Measurements from ENCODE around the gene HNRNPDL. TPM values are rescaled to one million over a fixed set of nuclear protein-coding genes. Genes with fewer than 3 reads are reported as not detected.

HNRNPDL gene
- polyA plus RNA-seq, 1 donor from 2014 or later: 1,146 TPM

- Histone ChIP-seq H4K20me1 (ENCODE audit: insufficient read depth) (peaks cover 40% of the 10 kb centered on the region), H3K9ac (ENCODE audit: low read length) (no peak overlapping the region), H2AFZ (ENCODE audit: low read depth, low read length) (no peak overlapping the region), H3F3A (ENCODE audit: insufficient read depth, low read length, poor library complexity, severe bottlenecking) (peaks cover 3% of the 10 kb centered on the region), H3K27me3 (ENCODE audit: insufficient read depth, low read depth, low read length) (no peaks in the 10 kb centered on the region), H3K9me2 (ENCODE audit: insufficient read depth, low read length) (no peaks in the 10 kb centered on the region), H3K27ac (ENCODE audit: low read length) (no peak overlapping the region), H3K9me3 (ENCODE audit: low read length) (no peaks in the 10 kb centered on the region), H3K4me2 (ENCODE audit: low read length) (no peak overlapping the region), H3K4me3 (ENCODE audit: low read length) (no peak overlapping the region), H3K79me2 (replicated peaks; ENCODE audit: insufficient read depth, low read length) (peaks cover 40% of the 10 kb centered on the region), H3K36me3 (ENCODE audit: insufficient read depth, low read length) (peaks cover 35% of the 10 kb centered on the region)
- TF ChIP-seq EZH2 (IDR thresholded peaks at IDR 0.05; ENCODE audit: borderline replicate concordance, insufficient read depth, low read length, poor library complexity, severe bottlenecking): no peak
- no peak for TF ChIP-seq REST (IDR thresholded peaks at IDR 0.05; ENCODE audit: borderline replicate concordance)
- no peak for TF ChIP-seq SMC3 (conservative IDR thresholded peaks at IDR 0.05; ENCODE audit: poor library complexity)
- no peak for TF ChIP-seq CTCF (IDR thresholded peaks at IDR 0.05; ENCODE audit: poor library complexity, severe bottlenecking)
- TF ChIP-seq POLR2AphosphoS5 (IDR thresholded peaks at IDR 0.05): no peak
- TF ChIP-seq MXI1 (conservative IDR thresholded peaks at IDR 0.05; ENCODE audit: poor library complexity, severe bottlenecking): no peak
- TF ChIP-seq RAD21 (conservative IDR thresholded peaks at IDR 0.05): no peak
- TF ChIP-seq EP300 (conservative IDR thresholded peaks at IDR 0.05; ENCODE audit: poor library complexity, severe bottlenecking): no peak
- no peak for TF ChIP-seq TAF1 (IDR thresholded peaks at IDR 0.05; ENCODE audit: low read depth)
Observed at GRCh38 chr4:82422616-82423015, 7.6 kb downstream of the HNRNPDL start.

DNA sequence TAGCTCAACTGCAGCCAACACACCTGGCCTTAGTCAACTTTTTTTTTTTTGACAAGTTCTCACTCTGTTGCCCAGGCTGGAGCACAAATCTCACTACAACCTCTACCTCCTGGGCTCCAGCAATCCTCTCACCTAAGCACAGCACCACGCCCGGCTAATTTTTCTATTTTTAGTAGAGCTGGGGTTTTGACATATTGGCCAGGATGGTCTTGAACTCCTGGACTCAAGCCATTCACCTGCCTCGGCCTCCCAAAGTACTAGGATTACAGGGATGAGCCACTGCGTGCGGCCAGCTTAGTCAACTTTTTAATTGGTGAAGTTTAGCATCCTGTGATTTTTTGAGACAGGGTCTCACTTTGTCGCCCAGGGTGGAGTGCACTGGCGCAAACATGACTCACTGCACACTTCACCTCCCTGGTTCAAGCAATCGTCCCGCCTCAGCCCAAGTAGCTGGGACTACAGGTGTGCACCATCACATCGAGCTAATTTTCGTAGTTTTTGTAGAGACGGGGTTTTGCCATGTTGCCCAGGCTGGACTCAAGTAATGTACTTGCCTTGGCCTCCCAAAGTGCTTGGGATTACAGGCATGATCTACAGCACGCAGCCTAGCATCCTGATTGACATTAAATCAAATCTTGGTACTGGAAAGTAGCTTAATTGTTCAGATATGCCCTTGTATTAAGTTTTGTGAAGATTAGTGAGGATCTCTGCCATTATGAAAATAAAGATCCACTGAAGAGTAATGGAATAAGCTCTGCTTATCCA lies 8.3 kb downstream of the HNRNPDL start:
- H3K27ac ChIP-seq (ENCODE audit: low read length): no peak overlapping the region
- H3K79me2 ChIP-seq (replicated peaks; ENCODE audit: insufficient read depth, low read length): peaks cover 34% of the 10 kb centered on the region
- no peak for TF ChIP-seq RAD21 (conservative IDR thresholded peaks at IDR 0.05)
- TF ChIP-seq TAF1 (IDR thresholded peaks at IDR 0.05; ENCODE audit: low read depth): no peak
- TF ChIP-seq MXI1 (conservative IDR thresholded peaks at IDR 0.05; ENCODE audit: poor library complexity, severe bottlenecking): no peak
- no peak for TF ChIP-seq POLR2AphosphoS5 (IDR thresholded peaks at IDR 0.05)
- TF ChIP-seq CTCF (IDR thresholded peaks at IDR 0.05; ENCODE audit: poor library complexity, severe bottlenecking): no peak
- no peak for TF ChIP-seq EP300 (conservative IDR thresholded peaks at IDR 0.05; ENCODE audit: poor library complexity, severe bottlenecking)
- TF ChIP-seq REST (IDR thresholded peaks at IDR 0.05; ENCODE audit: borderline replicate concordance): no peak
- no peak for TF ChIP-seq SMC3 (conservative IDR thresholded peaks at IDR 0.05; ENCODE audit: poor library complexity)
- no peak for TF ChIP-seq EZH2 (IDR thresholded peaks at IDR 0.05; ENCODE audit: borderline replicate concordance, insufficient read depth, low read length, poor library complexity, severe bottlenecking)

More for the DNA sequence above, 8.3 kb downstream of the HNRNPDL start:
- Histone ChIP-seq H4K20me1 (ENCODE audit: insufficient read depth) (peaks cover 33% of the 10 kb centered on the region), H3K36me3 (ENCODE audit: insufficient read depth, low read length) (peaks cover 35% of the 10 kb centered on the region), H3K9ac (ENCODE audit: low read length) (no peak overlapping the region), H3K9me2 (ENCODE audit: insufficient read depth, low read length) (no peaks in the 10 kb centered on the region), H3K27me3 (ENCODE audit: insufficient read depth, low read depth, low read length) (no peaks in the 10 kb centered on the region), H3K4me2 (ENCODE audit: low read length) (no peak overlapping the region), H3K9me3 (ENCODE audit: low read length) (no peaks in the 10 kb centered on the region), H2AFZ (ENCODE audit: low read depth, low read length) (no peak overlapping the region), H3K4me3 (ENCODE audit: low read length) (no peak overlapping the region), H3F3A (ENCODE audit: insufficient read depth, low read length, poor library complexity, severe bottlenecking) (peaks cover 3% of the 10 kb centered on the region)

Data from neural cell (in vitro differentiated cells).